Spleen (tissue), 7 donors: ENCODE data around the gene POMT1.

Experiments
- POLR2A ChIP-seq, 3 donors: fragments of 450-650 bp; IDR thresholded peaks; one replicate each; pipeline ENCODE4 v1.5.1; 2017; ENCODE audit warnings: antibody characterized with exemption in 3 of 3, mild to moderate bottlenecking in 1 of 3
- TF ChIP-seq, protein P1 (sequence below), 11 experiments: fragments of 200-600 bp in 7 of 11; fragments of 450-650 bp in 4 of 11; sonication (generic) in 4 of 11; IDR thresholded peaks in 8 of 11; conservative IDR thresholded peaks in 3 of 11; 1 replicate in 7 of 11; 2 replicates in 4 of 11; pipeline versions ENCODE4 v1.4.0 to v1.8.0; 2016 to 2021; ENCODE audit warnings: antibody characterized with exemption in 11 of 11, inconsistent platforms in 4 of 11, mild to moderate bottlenecking in 1 of 11
- donor health status: DM: no; HTN: no; CAD: no; lungs with moderate emphysema.
- donor health status: DM: no; HTN: no; CAD: no.
- donor health status: DM: no; HTN: no; CAD: no.

DNA sequence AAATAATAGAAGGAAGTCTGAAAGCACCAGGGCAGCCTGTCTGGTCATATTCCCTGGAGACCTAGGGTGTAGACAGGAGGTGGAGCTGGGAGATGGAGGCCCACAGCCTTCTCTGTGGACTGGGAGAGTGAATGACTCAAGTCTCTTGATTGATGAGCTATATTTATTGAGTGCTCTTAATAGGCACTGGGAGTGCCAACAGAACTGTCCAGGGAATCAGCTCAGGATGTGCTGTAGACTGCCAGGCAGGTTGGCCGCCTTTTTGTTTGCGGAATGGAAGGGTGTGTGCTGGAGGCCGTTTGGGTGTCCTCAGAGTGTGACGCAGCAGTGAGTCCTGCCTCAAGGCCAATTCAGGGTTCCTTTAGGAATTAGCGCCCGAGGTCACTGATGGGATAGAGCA lies 33.4 kb upstream of the POMT1 start:
- TF ChIP-seq, protein P1, sequence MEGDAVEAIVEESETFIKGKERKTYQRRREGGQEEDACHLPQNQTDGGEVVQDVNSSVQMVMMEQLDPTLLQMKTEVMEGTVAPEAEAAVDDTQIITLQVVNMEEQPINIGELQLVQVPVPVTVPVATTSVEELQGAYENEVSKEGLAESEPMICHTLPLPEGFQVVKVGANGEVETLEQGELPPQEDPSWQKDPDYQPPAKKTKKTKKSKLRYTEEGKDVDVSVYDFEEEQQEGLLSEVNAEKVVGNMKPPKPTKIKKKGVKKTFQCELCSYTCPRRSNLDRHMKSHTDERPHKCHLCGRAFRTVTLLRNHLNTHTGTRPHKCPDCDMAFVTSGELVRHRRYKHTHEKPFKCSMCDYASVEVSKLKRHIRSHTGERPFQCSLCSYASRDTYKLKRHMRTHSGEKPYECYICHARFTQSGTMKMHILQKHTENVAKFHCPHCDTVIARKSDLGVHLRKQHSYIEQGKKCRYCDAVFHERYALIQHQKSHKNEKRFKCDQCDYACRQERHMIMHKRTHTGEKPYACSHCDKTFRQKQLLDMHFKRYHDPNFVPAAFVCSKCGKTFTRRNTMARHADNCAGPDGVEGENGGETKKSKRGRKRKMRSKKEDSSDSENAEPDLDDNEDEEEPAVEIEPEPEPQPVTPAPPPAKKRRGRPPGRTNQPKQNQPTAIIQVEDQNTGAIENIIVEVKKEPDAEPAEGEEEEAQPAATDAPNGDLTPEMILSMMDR (IDR thresholded peaks at IDR 0.05 in 8 of 11, conservative IDR thresholded peaks at IDR 0.05 in 3 of 11) = no peak
- TF ChIP-seq POLR2A (IDR thresholded peaks at IDR 0.05) = no peak
